ENCODE results near the gene RANBP9.

DNA sequence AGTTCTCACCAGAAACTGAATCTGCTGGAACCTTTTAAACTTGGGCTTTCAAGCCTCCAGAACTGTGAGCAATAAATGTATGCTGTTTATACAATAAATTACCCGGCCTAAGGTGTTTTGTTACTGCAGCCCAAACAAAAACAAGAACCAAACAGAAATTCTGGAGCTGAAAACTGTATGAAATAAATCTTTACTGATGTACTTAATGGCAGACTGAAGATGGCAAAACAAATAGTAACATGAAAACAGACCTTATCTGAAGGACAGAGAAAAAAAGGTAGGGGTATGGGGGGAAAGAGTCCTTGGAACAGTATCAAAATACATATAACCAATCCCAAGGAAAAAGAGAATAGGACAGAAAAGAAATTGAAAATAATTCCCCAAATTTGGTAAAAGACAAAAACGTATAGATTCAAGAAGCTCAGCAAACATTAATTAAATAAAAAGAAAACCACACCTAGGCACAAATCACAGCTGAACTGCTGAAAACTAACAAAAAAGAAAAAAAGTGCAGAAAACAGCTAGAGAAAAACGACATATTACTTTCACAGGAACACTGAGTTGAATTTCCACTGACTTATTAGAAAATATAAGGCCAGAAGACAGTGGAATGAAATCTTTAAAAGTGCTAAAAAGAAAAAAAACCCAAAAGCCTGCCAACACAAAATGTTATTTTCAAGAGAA is 48.8 kb downstream of the RANBP9 start:
- TF ChIP-seq, protein P1, sequence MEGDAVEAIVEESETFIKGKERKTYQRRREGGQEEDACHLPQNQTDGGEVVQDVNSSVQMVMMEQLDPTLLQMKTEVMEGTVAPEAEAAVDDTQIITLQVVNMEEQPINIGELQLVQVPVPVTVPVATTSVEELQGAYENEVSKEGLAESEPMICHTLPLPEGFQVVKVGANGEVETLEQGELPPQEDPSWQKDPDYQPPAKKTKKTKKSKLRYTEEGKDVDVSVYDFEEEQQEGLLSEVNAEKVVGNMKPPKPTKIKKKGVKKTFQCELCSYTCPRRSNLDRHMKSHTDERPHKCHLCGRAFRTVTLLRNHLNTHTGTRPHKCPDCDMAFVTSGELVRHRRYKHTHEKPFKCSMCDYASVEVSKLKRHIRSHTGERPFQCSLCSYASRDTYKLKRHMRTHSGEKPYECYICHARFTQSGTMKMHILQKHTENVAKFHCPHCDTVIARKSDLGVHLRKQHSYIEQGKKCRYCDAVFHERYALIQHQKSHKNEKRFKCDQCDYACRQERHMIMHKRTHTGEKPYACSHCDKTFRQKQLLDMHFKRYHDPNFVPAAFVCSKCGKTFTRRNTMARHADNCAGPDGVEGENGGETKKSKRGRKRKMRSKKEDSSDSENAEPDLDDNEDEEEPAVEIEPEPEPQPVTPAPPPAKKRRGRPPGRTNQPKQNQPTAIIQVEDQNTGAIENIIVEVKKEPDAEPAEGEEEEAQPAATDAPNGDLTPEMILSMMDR (conservative IDR thresholded peaks at IDR 0.05; ENCODE audit: low read depth, low read length): no peak
- TF ChIP-seq EZH2 (IDR thresholded peaks at IDR 0.05; ENCODE audit: borderline replicate concordance, low read depth, low read length, poor library complexity, severe bottlenecking): no peak
